SU-DHL-6 (cell line): ENCODE results near the gene COQ10B.
"Not testable (repeated sequence)": the region's sequence is repeated elsewhere in the genome, so short reads cannot be mapped to it uniquely, and the experiment has no call there.

Experiments used
- EZH2phosphoT487 ChIP-seq: fragments of 200-600 bp; sonication (generic), shearing (Covaris generic); conservative IDR thresholded peaks from 2 replicates; pipeline ENCODE4 v1.6.1; 2018; ENCODE audit warnings: mild to moderate bottlenecking, antibody characterized with exemption, low read length, moderate library complexity, mixed read lengths
- TF ChIP-seq, protein P1 (sequence below): fragments of 200-600 bp; sonication (generic); IDR thresholded peaks from one replicate; pipeline ENCODE4 v1.5.1; 2017; ENCODE audit warnings: antibody characterized with exemption, mild to moderate bottlenecking, low read length, moderate library complexity; ENCODE audit not compliant: insufficient read depth, poor library complexity, severe bottlenecking

DNA sequence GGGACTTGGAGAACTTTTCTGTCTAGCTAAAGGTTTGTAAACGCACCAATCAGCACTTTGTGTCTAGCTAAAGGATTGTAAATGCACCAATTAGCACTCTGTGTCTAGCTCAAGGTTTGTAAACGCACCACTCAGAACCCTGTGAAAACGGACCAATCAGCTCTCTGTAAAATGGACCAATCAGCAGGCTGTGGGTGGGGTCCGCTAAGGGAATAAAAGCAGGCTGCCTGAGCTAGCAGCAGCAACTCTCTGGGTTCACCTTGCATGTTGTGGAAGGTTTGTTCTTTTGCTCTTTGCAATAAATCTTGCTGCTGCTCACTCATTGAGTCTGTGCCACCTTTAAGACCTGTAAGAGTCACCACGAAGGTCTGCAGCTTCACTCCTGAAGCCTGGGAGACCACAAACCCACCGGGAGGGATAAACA, 2.4 kb upstream of the COQ10B start:
- TF ChIP-seq, protein P1, sequence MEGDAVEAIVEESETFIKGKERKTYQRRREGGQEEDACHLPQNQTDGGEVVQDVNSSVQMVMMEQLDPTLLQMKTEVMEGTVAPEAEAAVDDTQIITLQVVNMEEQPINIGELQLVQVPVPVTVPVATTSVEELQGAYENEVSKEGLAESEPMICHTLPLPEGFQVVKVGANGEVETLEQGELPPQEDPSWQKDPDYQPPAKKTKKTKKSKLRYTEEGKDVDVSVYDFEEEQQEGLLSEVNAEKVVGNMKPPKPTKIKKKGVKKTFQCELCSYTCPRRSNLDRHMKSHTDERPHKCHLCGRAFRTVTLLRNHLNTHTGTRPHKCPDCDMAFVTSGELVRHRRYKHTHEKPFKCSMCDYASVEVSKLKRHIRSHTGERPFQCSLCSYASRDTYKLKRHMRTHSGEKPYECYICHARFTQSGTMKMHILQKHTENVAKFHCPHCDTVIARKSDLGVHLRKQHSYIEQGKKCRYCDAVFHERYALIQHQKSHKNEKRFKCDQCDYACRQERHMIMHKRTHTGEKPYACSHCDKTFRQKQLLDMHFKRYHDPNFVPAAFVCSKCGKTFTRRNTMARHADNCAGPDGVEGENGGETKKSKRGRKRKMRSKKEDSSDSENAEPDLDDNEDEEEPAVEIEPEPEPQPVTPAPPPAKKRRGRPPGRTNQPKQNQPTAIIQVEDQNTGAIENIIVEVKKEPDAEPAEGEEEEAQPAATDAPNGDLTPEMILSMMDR: not testable (repeated sequence)
- TF ChIP-seq EZH2phosphoT487: not testable (repeated sequence)
